GM18502 (cell line): ENCODE results near the gene CFHR2.

Source experiments
- ATAC-seq: cut with Tn5 transposase; IDR thresholded peaks from one replicate; pipeline ENCODE4 v1.9.1; 2021; ENCODE audit warnings: mild to moderate bottlenecking; ENCODE audit not compliant: unreplicated experiment, poor library complexity

The CFHR2 gene

GRCh38 chr1:196997423-196997822 lies 53.9 kb downstream of the CFHR2 start:
- ATAC-seq, result no peak

DNA sequence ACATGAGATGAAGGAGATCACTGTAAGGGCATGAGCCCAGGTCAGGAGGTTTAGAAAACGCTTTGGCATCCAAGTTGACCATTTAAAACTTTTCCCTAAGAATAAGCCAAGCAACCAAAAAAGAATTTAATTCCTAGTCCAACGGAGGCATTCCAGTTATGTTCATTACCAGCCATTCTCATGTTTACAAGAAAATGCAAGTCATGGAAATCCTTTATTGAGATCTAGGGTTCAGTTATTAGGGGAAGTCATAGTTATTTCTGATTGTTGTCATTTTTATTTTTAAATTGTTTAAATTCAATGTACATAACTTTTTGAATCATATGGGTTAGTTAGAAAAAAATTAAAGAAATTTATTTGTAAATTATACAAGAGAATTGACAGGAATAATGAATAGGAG lies 58.3 kb downstream of the CFHR2 start:
- no peak for ATAC-seq

- no peak for ATAC-seq
Measured at GRCh38 chr1:197003132-197003531, 59.6 kb downstream of the CFHR2 start.

GRCh38 chr1:197008861-197009260 lies 65.3 kb downstream of the CFHR2 start:
- ATAC-seq, result no peak
